Endothelial cell of umbilical vein (primary cell): ENCODE measurements around the gene FNIP2. TPM values are rescaled to one million over a fixed set of nuclear protein-coding genes. Genes with fewer than 3 reads are reported as not detected.

ENCODE experiments used
- BruUV-seq: library from RNA; stranded (reverse); fragments of 400-500 nt; replicated peaks from 2 replicates; lab custom pipeline; 2021; lab: Mats Ljungman, UMichigan
- CTCF ChIA-PET: fragments of 300-600, 350-600 bp; sonication (Branson Sonifier 250); formaldehyde crosslinking; loops from one replicate; lab custom pipeline; 2021; ENCODE audit warnings: antibody characterized with exemption, inconsistent platforms; lab: Charles Lee
- POLR2A ChIA-PET: fragments of 300-600, 350-600 bp; sonication (Branson Sonifier 250); formaldehyde crosslinking; loops from one replicate; lab custom pipeline; 2021; ENCODE audit warnings: antibody characterized with exemption, inconsistent platforms; lab: Charles Lee
- DNase-seq: peaks from one replicate; pipeline ENCODE4 v3.0.0-alpha.2; 2011; ENCODE audit warnings: low read depth, low spot score
- FAIRE-seq: peaks from 2 replicates; lab custom pipeline; 2011; peaks lifted over from hg19 to GRCh38; lab: Jason Lieb, UNC
- H2AFZ ChIP-seq: 2 replicates; pipeline ENCODE4 v1.6.0; 2012; ENCODE audit warnings: low read depth, low read length, control low read depth, inconsistent platforms
- H3K27ac ChIP-seq: 2 replicates; pipeline ENCODE4 v1.5.1; 2011; ENCODE audit warnings: low read depth, mild to moderate bottlenecking, control low read depth, low read length, moderate library complexity; ENCODE audit not compliant: insufficient read depth
- H3K27me3 ChIP-seq, 2 experiments: 2 replicates each; pipeline versions ENCODE4 v1.6.0 to v1.6.1; 2011; ENCODE audit warnings: low read length in 2 of 2, mixed read lengths in 1 of 2; ENCODE audit not compliant: control insufficient read depth in 2 of 2, insufficient read depth in 2 of 2
- H3K36me3 ChIP-seq, 2 experiments: 2 replicates in 1 of 2; 3 replicates in 1 of 2; pipeline ENCODE4 v1.5.1; 2011; ENCODE audit warnings: low read length in 2 of 2, mild to moderate bottlenecking in 1 of 2, moderate library complexity in 1 of 2; ENCODE audit not compliant: control insufficient read depth in 2 of 2, insufficient read depth in 2 of 2; ENCODE audit errors: extremely low read depth in 1 of 2
- H3K4me1 ChIP-seq: 3 replicates; pipeline ENCODE4 v1.5.1; 2011; ENCODE audit warnings: mild to moderate bottlenecking, low read length; ENCODE audit not compliant: control insufficient read depth, insufficient read depth; ENCODE audit errors: extremely low read depth
- H3K4me2 ChIP-seq: 2 replicates; pipeline ENCODE4 v1.6.1; 2011; ENCODE audit warnings: low read length, control low read depth, mixed read lengths; ENCODE audit not compliant: insufficient read depth
- H3K4me3 ChIP-seq, 3 experiments: fragments of 200-600 bp in 1 of 3; sonication (generic), shearing (Covaris generic) in 1 of 3; replicated peaks in 1 of 3; 2 replicates each; pipeline ENCODE4 v1.5.1; 2011 to 2016; ENCODE audit warnings: control low read depth in 3 of 3, low read length in 3 of 3, mild to moderate bottlenecking in 2 of 3, inconsistent platforms in 1 of 3, low read depth in 1 of 3, moderate library complexity in 1 of 3; ENCODE audit not compliant: insufficient read depth in 1 of 3
- H3K79me2 ChIP-seq: 2 replicates; pipeline ENCODE4 v1.6.0; 2012; ENCODE audit warnings: low read length, inconsistent platforms; ENCODE audit not compliant: control insufficient read depth, insufficient read depth
- H3K9ac ChIP-seq: replicated peaks from 2 replicates; pipeline ENCODE3; 2011; ENCODE audit warnings: low read length, control low read depth; ENCODE audit not compliant: insufficient read depth; ENCODE audit errors: extremely low read depth
- H3K9me1 ChIP-seq: replicated peaks from 3 replicates; pipeline ENCODE4 v1.6.0; 2011; ENCODE audit warnings: mild to moderate bottlenecking, low read length; ENCODE audit not compliant: control insufficient read depth, insufficient read depth; ENCODE audit errors: extremely low read depth
- H3K9me3 ChIP-seq: replicated peaks from 2 replicates; pipeline ENCODE4 v1.5.1; 2012; ENCODE audit warnings: low read length, inconsistent platforms; ENCODE audit not compliant: control insufficient read depth, insufficient read depth
- H4K20me1 ChIP-seq: replicated peaks from 2 replicates; pipeline ENCODE3; 2011; ENCODE audit warnings: mild to moderate bottlenecking, low read length; ENCODE audit not compliant: control insufficient read depth, insufficient read depth; ENCODE audit errors: extremely low read depth
- CTCF ChIP-seq, 2 donors: IDR thresholded peaks; 1 replicate in 1 of 2; 2 replicates in 1 of 2; pipeline ENCODE4 v1.5.1; 2011; ENCODE audit warnings: low read length in 2 of 2, mild to moderate bottlenecking in 2 of 2, moderate library complexity in 2 of 2, control low read depth in 1 of 2, inconsistent platforms in 1 of 2, low read depth in 1 of 2; ENCODE audit not compliant: insufficient read depth in 1 of 2; ENCODE audit errors: extremely low read depth in 1 of 2
- FOS ChIP-seq: IDR thresholded peaks from 2 replicates; pipeline ENCODE4 v1.6.1; 2011; ENCODE audit warnings: mild to moderate bottlenecking, low read length, moderate library complexity, borderline replicate concordance; ENCODE audit not compliant: insufficient read depth
- GATA2 ChIP-seq: IDR thresholded peaks from 2 replicates; pipeline ENCODE4 v1.7.0; 2011; ENCODE audit warnings: low read depth, mild to moderate bottlenecking, moderate library complexity, mixed read lengths, low read length; ENCODE audit not compliant: insufficient read length, insufficient read depth
- JUN ChIP-seq: IDR thresholded peaks from 2 replicates; pipeline ENCODE4 v1.6.1; 2011; ENCODE audit warnings: borderline replicate concordance, low read depth; ENCODE audit not compliant: insufficient read length, insufficient read depth
- MAX ChIP-seq: IDR thresholded peaks from 2 replicates; pipeline ENCODE4 v1.6.1; 2011; ENCODE audit not compliant: insufficient read depth, insufficient read length
- MYC ChIP-seq: IDR thresholded peaks from one replicate; pipeline ENCODE4 v1.6.1; 2011; ENCODE audit warnings: mild to moderate bottlenecking, low read depth, low read length
- POLR2AphosphoS5 ChIP-seq: IDR thresholded peaks from 2 replicates; pipeline ENCODE4 v1.6.1; 2012; ENCODE audit warnings: low read depth, mild to moderate bottlenecking, control low read depth, low read length, moderate library complexity; ENCODE audit not compliant: insufficient read depth
- dilution Hi-C: fragments of 300-500 bp; cut with MboI; formaldehyde crosslinking; loops from one replicate; pipeline ENCODE4 v1.15.0; 2019; ENCODE audit warnings: low sequenced_read_pairs; ENCODE audit not compliant: extremely low pct_ligation_motif_present
- intact Hi-C: fragments of 100-400 bp; cut with micrococcal nuclease; formaldehyde crosslinking; loops from one replicate; pipeline ENCODE4 v1.10.0; 2022
- polyA plus RNA-seq, 4 experiments: library from polyadenylated mRNA; depleted of rRNA in 3 of 4; stranded (reverse) in 3 of 4; unstranded in 1 of 4; fragments of >200 nt; gene quantifications; 2 replicates each; pipeline versions ENCODE4 v1.2.1 to v1.2.3, GENCODE V29; 2011 to 2012; ENCODE audit warnings: missing spikeins in 1 of 4
- total RNA-seq: library from RNA; stranded (reverse); gene quantifications from 2 replicates; pipeline ENCODE4 v1.2.3, GENCODE V29; 2021

Gene FNIP2
- total and polyA plus RNA-seq, 2 donors (not counting 3 experiments of a cell fraction or from before 2014, with no cell fraction given) = 4.5 to 14.4 TPM

GRCh38 chr4:158847535-158847934 lies 78.7 kb downstream of the FNIP2 start:
- H3K79me2 ChIP-seq = no peaks in the 10 kb centered on the region
- H3K9ac ChIP-seq = no peak overlapping the region
- no peaks in the 10 kb centered on the region for H3K9me3 ChIP-seq
- no peak overlapping the region for H3K4me3 ChIP-seq
- no peaks in the 10 kb centered on the region for H3K4me1 ChIP-seq
- intact Hi-C loops (no loop called here), dilution Hi-C loops (no loop called here)
- H3K27me3 ChIP-seq = no peaks in the 10 kb centered on the region
- no peak overlapping the region for H3K4me2 ChIP-seq
- ChIA-PET POLR2A (no interaction called here), CTCF (interaction anchor here (0.8 kb wide), 1 partner anchor 117 kb away, joined by 3 read pairs; no protein-coding TSS in a partner anchor)
- peaks cover 0 to 4% of the 10 kb centered on the region in 2 experiments for H3K36me3 ChIP-seq
- TF ChIP-seq POLR2AphosphoS5 (no peak), MYC (no peak), GATA2 (no peak), MAX (no peak), FOS (no peak), JUN (no peak), CTCF (IDR thresholded peaks at IDR 0.05; ENCODE audit: extremely low read depth in 1 of 2, insufficient read depth in 1 of 2, low read depth in 1 of 2, low read length in 2 of 2) (no peak)
- BruUV-seq = no TSS peak
- H3K27ac ChIP-seq = no peak overlapping the region
- no peaks in the 10 kb centered on the region for H4K20me1 ChIP-seq
- H3K9me1 ChIP-seq = no peaks in the 10 kb centered on the region
- DNase-seq = no peak
- FAIRE-seq = no peak
- no peak overlapping the region for H2AFZ ChIP-seq
